HG02852 (cell line): ENCODE results near the gene RPL29.

ENCODE experiments used
- ATAC-seq: cut with Tn5 transposase; IDR thresholded peaks from one replicate; pipeline ENCODE4 v1.9.1; 2021; ENCODE audit warnings: mild to moderate bottlenecking, moderate library complexity; ENCODE audit not compliant: unreplicated experiment

Gene RPL29

GRCh38 chr3:51984269-51984647 is 11.4 kb downstream of the RPL29 start:
- ATAC-seq: no peak

DNA sequence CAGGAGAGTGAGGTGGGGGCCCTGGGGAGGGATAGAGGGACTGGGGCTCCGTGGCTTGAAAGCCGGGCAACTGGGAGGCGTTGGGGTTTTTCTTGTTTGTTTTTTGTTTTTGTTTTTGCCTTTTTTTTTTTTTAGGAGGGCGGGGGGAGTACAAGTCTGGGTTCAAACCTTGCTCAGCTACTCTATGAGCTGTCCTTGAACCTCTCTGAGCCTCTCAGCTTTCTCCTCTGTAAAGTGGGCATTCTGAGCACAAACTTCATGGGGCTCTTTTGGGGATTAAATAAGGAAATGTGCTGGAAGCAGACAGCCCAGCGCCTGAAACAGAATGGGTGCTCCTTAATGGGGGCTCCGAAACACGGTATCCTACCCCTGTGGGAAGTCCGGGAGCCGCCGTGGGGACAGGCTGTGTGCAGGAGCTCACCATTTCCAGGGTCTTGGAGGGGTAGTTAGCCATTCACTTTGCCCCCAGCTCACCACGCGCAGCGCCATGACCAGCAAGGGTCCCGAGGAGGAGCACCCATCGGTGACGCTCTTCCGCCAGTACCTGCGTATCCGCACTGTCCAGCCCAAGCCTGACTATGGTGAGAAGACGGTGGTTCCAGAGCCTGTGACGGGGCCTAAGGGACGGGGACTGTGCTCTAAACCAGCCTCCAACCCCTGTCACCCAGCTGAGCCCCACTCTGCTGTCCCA is 12.0 kb downstream of the RPL29 start:
- no peak for ATAC-seq

DNA sequence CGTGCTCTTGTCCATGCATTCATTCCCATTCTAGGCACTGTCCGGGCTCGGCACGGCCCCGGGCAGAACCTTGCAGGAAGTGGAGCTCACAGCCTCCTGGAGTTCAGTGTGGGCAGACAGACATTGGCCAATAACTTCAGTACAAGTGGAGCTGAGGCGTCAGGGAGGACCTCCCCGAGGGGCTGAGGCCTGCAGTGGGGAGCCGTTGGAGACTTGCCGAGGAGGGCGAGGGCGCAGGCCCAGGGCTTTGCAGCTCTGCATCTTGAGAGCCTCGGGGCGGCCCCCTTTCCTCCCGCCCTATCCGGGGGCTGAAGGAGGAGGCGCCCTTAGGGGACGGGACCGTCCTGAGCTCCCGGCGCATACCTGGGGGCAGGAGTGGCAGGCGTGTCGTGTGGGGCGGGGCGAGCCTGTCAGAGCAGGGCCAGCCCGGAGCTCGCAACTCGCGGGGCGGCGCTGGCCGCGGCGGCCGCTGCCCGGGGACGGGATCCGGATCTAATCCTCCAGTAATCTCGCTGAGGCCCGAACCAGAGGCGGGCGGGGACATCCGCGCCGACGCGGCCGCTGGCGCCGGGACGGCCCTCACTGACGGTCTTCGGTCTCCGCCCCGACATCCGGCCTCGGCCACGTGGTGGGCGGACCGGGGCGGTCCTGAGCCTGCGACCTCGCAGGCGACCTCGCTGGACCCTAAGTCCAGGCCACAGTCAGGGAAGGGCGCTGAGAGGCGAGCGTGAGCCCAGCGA is 12.7 kb downstream of the RPL29 start, which contains the start of gene ACY1:
ACY1 (plus strand) TSS at position 698 of the 740 bp plus-strand sequence. CDS start 530 bp downstream, outside the sequence.
- ATAC-seq: peak; percentile 75

DNA sequence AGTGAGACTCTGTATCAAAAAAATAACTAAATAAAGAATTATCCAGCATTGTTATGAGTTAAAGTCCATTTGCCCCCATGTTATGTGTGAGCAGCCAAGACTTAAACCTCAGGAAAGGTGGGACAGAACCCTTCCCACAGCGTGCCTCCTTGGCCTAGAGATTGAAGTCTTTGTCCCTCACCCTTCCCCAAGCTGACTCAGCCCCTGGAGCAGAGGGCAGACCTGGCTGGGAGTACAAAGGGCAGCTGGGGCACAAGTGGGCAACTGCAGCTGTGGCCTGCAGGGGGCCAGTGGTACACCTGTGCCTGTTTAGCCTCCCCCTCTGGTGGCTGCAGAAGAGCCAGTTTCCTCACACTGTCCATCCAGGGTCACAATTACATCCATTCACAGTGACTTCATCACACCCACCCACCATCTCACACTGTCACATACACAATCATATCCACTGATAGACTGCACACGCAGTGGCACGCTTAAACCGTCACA is 13.3 kb downstream of the RPL29 start:
- ATAC-seq: peak; percentile 38

- ATAC-seq: no peak
Measured at GRCh38 chr3:51980253-51980652, 15.4 kb downstream of the RPL29 start.

DNA sequence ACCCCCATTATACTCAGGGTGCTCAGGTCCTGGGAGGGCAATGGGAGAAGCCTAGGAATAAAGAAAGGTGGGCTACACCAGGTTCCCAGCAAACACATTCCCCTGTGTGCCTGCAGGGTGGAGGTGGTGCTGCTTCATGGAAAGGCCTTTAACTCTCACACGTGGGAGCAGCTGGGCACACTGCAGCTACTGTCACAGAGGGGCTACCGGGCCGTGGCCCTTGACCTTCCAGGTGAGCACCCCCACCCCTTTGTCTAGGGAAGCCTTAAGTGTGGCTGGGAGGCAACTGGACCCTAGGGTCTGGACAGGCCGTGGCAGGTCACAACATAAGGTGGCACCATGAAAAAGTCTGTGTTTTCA is 17.6 kb downstream of the RPL29 start:
- ATAC-seq: no peak

GRCh38 chr3:51977446-51978142 is 18.1 kb downstream of the RPL29 start:
- ATAC-seq: no peak

DNA sequence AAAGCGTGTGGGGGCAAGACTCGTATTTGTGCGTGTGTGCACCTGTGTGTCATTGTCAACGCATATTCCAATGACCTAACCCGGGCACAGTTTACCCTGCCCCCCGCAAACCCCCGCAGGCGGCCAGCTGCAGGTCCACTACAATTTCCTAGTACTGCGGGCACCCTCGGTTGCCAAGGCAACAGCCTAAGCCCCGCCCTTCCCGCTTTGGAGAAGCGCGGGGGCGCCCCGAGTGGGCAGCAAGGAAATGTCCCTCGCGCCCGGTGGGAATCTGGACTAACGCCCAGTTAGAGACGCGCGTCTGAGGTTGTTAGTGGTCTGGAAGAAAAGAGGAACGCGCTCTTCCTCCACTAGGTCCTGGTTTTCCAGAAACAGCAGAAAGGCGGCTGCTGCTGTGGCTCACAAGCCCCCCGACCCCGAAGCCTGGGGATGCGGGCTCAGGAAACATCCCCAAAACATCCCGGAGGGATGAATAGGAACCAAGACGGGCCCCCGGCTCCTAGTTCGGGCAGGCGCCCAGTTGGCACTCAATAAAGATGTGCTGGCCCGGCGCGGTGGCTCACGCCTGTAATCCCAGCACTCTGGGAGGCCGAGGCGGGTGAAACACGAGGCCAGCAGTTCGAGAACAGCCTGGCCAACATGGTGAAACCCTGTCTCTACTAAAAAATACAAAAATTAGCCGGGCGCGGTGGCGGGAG is 19.7 kb downstream of the RPL29 start:
- ATAC-seq: no peak

DNA sequence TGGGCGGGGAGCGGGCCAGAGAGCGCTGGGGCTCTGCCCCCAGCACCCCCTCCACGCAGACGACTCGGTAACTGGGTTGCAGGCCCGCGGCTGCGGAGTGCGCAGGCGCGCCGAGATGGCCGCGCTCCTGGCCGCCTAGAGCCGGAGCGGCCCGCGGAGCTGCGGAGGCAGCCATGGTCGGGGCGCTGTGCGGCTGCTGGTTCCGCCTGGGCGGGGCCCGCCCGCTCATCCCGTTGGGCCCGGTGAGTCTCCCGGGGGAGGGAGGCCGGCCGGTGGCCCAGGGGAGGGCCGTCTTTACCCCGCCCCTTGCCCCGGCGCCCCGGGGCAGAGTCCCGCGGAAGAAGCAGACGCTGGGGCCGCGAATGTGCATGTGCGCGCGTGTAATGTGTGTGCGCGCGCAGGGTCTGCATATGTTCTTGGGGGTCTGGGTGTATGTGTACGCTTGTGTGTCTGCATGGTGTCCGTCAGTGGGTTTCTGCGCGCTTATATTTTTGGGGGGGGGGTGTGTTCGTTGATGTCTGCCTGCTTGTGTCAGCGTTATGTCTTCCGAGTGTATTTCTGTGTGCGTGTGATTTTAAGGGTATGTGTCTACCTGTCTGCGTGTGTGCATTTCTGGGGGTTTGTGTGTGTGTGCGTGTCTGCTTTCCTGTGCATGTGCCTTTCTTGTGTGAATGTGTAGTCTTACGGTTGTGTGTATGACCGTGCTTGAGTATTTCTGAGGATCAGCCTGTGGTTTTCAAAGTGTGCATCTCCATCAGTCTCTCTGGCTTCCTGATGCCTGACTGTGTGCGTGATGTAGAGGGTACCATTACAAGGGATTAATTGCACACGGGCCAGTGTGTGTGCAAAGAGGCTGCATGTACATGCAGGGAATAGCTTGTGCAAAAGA is 20.5 kb downstream of the RPL29 start, which contains the start of gene ABHD14A:
ABHD14A (plus strand) TSS at position 102 of the 889 bp plus-strand sequence; CDS start at position 174, 72 bp downstream.
- ATAC-seq: peak; percentile 64

- ATAC-seq: peak; percentile 6
Measured at GRCh38 chr3:51974277-51974962, 21.3 kb downstream of the RPL29 start.

GRCh38 chr3:51971350-51971749 is 24.3 kb downstream of the RPL29 start:
- ATAC-seq: no peak

- no peak for ATAC-seq
Measured at GRCh38 chr3:51970606-51971300, 24.9 kb downstream of the RPL29 start.

DNA sequence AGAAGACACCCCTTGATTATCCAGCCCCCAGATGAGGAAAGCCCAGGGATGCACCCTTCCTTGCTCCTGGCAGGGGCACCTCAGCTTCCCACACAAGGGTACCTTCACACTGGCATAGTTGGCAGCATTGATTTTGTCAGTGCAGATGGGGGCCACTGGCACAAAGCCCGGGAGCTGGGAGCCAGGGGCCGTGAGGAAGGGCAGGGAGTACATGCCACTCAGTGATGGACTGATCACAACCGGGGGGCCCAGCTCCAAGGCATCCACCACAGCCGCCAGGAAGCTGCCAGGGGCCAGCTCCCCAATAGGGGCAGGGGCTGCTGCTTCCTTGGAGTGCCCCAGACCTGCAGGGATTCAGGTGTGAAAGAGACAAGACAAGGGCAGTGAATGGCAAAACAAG is 25.9 kb downstream of the RPL29 start:
- ATAC-seq: no peak

GRCh38 chr3:51968883-51969678 is 26.6 kb downstream of the RPL29 start:
- ATAC-seq: no peak

GRCh38 chr3:51968170-51968775 is 27.4 kb downstream of the RPL29 start:
- peak; percentile 7 for ATAC-seq

GRCh38 chr3:51967384-51968169 is 28.1 kb downstream of the RPL29 start, which contains the start of gene PCBP4:
TSS of gene PCBP4 (minus strand) at chr3:51967454. CDS start at chr3:51961240, 6,214 bp downstream.
- peak; percentile 64 for ATAC-seq
